HG02884 (cell line): ENCODE measurements around the gene RDX.
"Not testable (repeated sequence)": the region's sequence is repeated elsewhere in the genome, so short reads cannot be mapped to it uniquely, and the experiment has no call there.

Source experiments
- ATAC-seq: cut with Tn5 transposase; IDR thresholded peaks from one replicate; pipeline ENCODE4 v1.9.1; 2021; ENCODE audit warnings: mild to moderate bottlenecking, moderate library complexity; ENCODE audit not compliant: unreplicated experiment

RDX gene

DNA sequence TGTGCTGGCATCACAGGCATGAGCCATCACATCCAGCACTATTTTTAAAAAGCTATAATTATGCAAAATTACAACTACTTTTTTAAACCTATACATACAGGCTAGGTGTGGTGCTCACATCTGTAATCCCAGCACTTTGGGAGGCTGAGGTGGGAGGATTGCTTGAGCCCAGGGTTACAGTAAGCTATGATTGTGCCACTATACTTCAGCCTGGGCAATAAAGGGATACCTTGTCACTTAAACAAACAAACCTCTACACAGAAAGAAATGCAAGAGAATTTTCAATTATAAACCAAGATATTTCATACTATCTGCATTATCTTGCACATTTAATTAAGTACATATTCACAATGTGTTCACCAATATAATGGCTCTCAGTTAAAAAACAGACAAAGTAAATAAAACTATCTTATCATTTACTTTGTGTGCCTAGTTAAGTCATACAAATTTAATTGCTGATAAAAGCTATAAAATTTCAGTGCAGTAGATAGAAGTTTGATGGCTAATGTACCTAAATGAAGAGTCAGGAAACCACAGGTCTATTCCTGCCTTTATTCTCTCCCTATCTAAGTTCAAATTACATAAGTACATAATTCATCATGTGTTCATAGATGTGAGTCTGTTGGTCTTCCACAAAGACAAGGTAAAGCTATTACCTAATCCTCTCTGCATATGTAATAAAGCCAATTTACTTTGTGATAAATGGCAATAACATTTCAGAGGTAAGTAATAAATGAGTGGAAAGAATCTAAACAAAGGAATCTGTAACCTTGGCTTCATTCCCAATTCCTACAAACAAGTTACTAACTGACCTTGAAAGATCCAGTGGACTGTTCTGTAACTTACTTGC lies 9.0 kb upstream of the RDX start:
- no peak for ATAC-seq

DNA sequence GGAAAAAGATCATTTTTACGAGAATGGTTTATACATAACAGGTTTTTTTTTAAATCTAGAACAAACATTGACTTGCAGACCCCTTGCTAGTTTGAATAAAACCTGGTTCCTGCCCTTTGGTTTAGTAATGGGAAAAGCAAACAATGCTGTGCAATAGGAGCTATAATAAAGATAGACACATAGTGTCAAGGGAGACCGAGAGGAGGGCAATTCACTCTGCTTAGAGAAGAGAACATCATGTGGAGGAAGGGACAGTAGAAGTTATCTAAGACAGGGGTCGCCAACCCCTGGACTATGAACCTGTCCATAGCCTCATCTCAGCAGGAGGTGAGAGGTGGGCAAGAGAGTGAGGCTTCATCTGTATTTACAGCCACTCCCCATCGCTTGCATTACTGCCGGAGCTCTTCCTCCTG lies 7.0 kb upstream of the RDX start:
- no peak for ATAC-seq

DNA sequence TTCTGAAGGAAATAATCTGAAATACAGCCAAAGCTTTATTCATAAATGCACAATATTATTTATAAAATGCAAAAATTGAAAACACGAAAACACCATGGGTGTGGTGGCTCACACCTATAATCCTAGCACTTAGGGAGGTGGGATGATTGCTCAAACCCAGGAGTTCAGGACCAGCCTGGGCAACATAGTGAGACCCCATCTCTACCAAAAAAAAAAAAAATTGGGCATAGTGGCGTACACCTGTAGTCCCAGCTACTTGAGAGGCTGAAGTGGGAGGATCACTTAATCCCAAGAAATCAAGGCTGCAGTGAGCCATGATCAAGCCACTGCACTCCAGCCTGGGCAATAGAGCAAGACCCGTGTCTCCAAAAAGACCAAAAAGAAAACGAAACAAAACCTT lies 5.2 kb upstream of the RDX start:
- no peak for ATAC-seq

DNA sequence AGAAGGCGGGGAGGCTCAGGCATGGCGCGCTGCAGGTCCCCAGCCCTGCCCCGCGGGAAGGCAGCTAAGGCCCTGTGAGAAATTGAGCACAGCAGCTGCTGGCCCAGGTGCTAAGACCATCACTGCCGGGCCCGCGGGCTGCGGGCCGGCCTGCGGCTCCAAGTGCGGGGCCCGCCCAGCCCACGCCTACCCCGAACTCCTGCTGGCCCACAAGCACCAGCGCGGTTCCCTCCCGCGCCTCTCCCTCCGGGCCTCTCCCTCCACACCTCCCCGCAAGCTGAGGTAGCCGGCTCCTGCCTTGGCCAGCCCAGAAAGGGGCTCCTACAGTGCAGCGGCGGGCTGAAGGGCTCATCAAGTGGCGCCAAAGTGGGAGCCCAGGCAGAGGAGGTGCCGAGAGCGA lies 4.6 kb upstream of the RDX start:
- ATAC-seq, result no peak

DNA sequence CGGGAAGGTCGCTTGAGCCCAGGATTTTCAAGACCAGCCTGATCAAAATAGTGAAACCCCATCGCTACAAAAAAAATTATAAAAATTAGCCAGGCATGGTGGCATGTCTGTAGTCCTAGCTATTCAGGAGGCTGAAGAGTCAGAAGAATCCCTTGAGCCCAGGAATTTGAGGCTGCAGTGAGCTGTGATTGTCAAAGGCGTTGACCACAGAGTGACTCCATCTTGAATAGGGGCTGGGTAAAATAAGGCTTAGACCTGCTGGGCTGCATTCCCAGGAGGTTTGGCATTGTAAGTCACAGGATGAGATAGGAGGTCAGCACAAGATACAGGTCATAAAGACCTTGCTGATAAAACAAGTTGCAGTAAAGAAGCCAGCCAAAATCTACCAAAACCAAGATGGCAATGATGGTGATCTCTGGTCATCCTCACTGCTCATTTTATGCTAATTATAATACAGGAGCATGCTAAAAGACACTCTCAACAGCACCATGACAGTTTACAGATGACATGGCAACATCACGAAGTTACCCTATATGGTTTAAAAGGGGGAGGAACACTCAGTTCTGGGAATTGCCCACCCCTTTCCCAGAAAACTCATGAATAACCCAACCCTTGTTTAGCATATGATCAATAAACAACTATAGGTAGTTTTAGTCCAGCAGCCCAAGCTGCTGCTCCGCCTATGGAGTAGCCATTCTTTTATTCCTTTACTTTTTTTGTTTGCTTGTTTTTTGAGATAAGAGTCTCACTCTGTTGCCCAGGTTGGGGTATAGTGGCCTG lies 2.8 kb upstream of the RDX start:
- ATAC-seq, result no peak

DNA sequence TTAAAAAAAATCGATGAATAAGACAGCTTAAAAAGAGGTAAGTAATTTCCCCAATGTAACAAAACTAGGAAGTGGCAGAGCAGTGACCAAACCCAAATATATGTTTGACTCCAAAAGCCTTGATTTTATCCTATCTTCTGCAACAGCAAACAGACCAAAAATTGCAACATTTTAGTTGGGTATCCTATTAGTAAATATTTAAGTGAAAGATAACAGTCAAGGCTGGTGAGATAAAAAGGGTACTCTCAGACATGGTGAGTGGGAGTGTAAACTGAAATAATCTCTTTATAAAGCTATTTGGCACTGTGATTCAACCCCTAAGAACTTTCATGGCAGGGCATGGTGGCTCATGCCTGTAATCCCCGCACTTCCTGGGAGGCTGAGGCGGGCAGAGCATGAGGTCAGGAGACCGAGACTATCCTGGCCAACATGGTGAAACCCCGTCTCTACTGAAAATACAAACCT lies 1.9 kb upstream of the RDX start:
- ATAC-seq, result no peak

DNA sequence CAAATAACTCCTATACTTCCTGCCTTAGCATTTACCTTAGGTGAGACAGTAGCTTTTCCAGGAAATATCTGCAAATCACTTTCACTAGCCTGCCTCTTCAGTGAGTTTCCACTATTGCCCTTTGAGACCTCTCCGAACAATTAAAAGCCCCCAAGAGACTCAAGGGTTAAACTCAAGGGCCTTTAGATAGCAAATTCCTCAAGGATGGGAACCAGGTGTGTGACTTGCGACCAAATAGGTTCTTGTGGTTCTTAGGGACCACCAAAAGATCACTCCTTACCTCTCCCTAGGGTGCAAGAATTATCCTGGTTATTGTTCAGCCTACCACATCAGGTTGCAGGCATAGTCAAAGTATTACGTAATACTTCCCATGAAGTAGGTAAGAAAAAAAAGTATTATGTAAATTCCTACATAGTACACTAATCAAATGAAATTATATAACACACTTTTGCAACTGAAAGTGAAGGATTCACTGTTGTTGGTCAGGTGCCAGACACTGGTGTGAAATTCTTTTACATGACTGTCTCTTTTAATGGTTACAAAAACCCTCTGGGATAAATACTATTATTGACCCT lies 1.4 kb upstream of the RDX start:
- ATAC-seq, result no peak

DNA sequence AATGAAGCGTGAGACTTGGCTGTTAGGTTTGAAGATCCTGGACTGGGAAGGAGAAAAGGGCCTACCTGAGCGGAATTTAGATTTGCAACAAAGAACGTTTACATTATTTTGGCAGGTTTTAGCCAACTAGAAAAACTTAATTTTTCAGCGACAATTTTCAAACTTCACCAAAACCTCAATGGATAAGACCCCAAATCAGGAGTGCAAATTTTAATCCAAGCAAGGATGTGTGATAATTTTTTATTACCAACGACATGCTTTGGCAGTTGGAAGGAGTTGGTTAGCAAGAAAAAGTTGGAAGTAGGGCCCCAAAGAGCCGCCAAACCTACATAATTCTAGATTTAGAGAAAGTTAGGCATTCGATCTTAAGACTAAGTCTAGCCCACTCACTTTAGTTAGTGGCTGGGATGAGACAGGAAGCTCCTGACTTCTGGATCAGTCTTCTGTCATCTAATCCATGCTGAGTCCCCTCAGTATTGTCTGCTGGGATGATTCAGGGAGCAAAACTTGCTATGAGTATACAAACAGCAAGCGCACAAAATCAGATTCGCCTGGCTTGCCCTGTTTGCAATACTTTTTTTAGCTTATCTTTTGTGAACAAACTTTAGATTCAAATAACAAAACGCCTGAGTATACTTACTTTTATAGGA lies 787 bp upstream of the RDX start:
- no peak for ATAC-seq

DNA sequence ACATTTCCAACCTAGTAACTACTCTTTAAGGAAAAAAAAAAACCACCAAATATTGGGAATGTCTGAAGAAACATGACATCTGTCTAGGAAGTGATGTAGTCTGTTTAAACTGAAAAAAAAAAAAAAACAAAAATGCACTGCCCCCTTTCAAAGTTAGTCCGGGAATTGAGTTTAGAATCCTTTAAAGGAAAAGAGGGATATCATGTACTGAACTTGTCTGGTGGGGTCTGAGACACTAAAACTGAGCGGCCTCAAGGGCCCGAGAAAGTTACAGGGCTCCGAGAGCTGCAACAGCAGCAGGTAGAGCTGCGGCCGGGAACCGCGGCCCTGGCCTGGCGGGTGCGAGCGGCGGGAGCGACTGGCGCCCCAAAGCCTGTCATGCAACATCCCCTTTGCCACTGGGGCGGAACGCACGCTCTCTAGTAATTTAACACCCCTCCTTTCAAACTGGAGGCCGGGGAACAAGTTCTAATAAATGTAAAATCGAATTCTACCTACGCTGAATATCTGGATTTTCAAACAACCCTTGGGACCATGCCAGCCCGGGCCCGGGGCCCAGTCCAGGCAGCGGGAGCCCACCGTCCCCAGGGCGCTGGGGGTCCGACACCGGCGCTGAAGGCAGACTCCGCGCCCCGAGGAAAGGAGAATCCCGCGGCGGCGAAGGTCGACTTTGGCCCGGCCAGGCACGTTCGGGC lies 736 bp downstream of the RDX start:
- ATAC-seq, result peak; percentile 41

DNA sequence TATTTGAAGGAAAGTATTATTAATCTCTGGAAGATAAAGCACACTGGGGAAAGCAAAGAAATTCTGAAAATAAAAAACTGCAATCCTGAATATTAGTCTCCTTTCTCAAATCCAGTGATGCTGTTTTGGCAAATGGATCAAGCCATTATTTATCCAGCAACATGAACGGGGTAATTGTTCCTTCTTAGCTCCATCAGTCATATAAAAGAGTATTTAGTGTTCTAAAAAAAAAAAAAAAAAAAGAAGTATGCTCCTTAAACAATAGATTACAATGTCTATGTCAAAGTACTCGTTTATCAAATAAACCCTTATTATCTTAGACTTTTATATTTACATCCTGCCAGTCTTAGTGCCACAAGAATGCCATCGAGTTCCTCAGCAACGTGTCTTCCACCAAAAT lies 1.3 kb downstream of the RDX start:
- no peak for ATAC-seq

DNA sequence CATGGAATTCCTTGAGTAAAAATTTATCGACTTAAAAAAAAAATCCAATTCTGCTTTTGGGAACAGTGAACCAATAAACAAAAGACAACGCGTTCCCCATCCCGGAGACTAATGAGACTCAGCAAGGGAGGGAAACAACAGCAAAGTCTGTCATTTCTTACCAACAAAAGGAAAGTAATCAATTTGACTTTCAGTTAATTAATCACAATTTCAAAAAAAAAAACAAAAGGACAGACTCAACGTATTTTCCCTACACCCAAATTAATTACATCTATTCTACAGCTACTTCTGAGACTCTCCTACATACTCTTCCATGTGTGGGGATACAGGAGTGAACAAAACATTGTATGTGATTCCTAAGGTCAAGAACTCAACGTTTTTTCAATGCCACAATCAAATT lies 1.9 kb downstream of the RDX start:
- ATAC-seq, result no peak

DNA sequence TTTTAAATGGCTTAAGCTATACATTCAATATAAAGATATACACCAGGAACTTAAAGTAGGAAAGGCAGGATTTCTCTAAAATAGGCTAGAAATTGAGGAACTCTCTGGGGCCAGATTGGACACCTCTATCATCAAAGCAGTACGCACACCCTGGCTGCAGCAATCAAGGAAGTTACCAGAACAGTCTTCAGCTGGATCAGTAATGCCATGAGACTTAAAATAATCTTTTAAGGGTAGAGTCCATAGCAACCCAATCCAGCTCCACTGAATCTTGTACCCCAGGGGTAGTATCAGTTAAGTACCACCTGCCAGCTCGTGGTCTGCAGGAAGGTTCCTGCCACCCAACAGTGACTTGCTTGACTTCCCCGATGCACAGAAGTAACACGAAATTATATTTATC lies 3.0 kb downstream of the RDX start:
- ATAC-seq, result no peak

DNA sequence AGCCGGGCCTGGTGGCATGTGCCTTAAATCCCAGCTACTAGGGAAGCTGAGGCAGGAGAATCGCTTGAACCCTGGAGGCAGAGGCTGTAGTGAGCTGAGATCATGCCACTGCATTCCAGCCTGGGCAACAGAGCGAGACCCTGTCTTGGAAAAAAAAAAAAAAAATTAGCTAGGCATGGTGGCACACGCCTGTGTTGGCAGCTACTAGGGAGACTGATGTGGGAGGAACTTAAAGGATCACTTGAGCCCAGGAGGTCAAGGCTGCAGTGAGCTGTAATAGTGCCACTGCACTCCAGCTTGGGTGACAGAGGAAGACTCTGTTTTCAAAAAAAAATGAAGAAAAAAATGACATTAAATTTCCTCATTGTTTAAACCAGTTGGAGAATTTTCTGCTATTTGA lies 4.3 kb downstream of the RDX start:
- ATAC-seq, result not testable (repeated sequence)

DNA sequence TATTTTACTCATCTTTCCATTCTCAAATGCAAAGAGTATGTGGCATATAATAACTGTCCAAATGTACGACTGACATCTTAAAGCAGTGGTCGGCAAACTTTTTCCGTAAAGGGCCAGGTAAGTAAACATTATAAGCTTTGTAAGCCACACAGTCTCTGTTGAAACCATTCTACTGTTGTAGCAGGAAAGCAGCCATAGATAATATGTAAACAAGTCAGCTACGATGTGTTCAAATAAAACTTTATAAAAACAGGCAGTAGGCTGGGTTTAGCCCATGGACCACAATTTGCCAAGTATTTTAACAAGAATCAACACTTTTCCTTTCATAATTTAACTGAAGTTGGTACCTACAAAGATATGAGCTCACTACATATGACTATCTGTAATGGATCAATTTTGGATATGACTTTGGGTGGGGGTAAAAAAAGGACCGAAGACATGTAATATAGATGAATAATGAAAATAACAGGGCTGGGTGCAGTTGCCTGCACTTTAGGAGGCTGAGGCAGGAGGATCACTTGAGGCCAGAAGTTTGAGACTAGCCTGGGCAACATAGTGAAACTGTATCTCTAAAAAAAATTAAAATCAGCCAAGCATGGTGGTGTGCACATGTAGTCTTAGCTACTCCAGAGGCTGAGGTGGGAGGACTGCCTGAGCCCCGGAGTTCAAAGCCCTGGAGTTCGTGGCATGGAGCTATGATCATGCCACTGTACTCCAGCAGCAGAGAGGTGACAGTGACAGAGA lies 5.7 kb downstream of the RDX start:
- no peak for ATAC-seq

DNA sequence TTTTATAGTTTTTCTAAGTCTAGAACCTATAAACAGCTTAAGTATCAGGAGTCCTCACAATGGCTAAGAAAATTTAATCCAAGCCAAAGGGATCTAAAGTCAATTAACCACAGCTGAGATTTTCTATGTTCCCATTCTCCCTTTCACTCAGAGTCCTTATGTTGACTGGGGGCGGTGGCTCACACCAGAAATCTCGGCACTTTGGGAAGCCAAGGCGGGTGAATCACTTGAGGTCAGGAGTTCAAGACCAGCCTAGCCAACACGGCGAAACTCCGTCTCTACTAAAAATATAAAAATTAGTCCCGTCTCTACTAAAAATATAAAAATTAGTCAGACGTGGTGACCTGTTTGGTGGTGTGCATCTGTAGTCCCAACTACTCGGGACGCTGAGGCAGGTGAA lies 6.9 kb downstream of the RDX start:
- no peak for ATAC-seq

DNA sequence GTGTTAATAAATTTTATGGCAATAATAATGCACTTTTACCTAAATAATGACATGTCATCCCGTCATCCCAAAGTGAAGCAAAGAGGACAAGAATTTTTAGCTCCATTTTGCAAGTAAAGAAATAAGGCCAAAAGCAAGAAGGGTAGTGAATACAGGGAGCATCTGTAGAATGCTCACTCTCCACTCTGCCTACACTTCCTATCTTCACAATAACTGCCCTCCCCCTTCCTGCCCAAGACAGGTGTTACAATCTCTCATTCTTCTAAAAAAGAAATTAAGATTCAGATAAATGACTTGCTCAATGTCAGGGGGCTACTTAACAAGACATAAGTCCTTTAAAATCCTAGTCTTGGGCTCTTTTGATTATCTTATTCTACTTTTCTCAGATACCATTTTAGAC lies 8.9 kb downstream of the RDX start:
- no peak for ATAC-seq

DNA sequence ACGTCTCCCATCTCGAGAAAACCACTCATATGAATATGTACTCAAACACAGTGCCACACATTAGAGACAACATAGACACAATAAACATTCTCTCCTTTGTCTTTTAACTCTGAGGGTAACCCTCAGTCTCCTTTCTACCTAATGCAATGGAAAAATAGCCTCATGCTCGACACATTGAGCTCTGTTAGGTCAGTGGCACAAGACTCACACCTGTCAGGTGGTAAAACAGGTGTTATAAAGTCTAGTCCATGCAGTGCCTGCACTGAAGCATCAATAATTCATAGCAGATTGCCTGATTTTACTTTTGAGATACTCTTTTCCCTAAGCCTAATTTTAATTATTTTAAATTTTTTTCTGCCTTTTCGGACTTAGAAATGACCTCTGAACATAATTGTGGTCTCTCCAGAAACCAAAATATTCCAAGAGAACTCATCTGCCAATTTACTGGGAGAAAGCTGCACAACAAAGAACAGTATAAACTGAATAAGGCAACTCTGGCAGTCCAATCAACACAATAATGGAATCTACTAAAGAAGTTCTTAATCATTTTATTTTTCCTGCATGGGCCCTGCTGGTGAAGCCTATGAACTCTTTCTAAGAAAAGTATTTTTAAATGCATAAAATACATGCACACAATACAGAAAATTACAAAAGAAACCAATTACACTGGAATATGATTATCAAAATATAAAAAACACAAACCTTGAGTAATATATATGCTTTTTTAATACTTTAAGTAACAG lies 9.9 kb downstream of the RDX start:
- no peak for ATAC-seq

DNA sequence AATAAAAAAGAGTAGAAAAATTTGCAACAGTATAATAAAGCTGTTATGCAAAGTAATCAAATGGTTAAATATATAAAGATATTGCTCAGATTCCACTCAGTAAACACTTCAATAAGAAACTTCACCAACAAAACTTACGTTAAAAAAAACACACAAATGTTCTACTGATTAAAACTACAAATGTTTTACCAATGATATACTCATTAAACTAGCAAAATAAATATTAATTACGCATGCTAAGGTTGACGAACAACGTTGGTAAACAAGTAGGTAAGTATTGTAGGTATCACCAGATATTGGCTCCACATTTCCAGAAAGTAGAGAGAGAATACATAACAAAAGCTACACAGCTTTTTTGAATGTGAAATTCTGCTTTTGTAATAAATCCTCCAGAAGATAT lies 12.6 kb downstream of the RDX start:
- ATAC-seq, result no peak

DNA sequence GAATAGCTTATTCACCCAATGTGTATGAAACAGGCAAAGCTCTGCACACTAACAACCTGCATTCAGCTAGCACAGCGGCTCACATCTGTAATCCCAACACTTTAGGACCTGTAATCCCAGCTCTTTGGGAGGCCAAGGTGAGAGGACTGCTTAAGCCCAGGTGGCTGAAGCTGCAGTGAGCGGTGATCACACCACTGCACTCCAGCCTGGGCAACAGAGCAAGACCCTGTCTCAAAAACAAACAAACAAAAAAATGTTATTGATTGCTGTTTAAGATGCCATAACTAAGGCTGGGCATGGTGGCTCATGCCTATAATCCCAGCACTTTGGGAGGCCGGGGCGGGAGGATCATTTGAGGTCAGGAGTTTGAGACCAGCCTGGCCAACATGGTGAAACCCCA lies 15.8 kb downstream of the RDX start:
- ATAC-seq, result not testable (repeated sequence)
